NCI-H748 (cell line): ENCODE data around the gene AADACL3.
A peak's percentile ranks its signal among the peaks of the same experiment; 100 is the strongest.
"Not testable (repeated sequence)": the region's sequence is repeated elsewhere in the genome, so short reads cannot be mapped to it uniquely, and the experiment has no call there.

Experiments
- DNase-seq: peaks from one replicate; lab custom pipeline; 2025; ENCODE audit not compliant: unreplicated experiment; lab: John Stamatoyannopoulos, UW

The AADACL3 gene

GRCh38 chr1:12714710-12715475, 1.0 kb upstream of the AADACL3 start:
- no peak for DNase-seq

- DNase-seq: no peak
Observed at GRCh38 chr1:12717301-12717838, 1.5 kb downstream of the AADACL3 start.

DNA sequence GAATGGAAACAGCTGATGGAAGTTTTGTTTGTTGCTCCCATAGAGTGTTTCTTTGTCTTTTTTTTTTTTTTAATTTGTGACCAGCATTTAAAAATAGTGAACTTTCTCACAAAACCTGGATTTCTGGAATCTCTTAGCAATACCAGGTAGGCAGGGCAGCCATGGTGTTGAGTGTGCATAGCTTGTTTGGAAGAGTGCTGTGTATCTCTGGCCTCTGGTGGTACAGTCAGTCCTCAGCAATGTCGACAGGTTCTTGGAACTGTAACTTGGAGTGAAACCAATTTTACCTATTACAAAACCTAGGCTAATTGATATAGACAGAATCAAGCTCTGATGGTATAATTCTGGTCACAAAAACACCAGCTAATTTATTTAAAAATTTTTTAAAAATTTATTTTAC, 6.7 kb downstream of the AADACL3 start:
- no peak for DNase-seq

DNA sequence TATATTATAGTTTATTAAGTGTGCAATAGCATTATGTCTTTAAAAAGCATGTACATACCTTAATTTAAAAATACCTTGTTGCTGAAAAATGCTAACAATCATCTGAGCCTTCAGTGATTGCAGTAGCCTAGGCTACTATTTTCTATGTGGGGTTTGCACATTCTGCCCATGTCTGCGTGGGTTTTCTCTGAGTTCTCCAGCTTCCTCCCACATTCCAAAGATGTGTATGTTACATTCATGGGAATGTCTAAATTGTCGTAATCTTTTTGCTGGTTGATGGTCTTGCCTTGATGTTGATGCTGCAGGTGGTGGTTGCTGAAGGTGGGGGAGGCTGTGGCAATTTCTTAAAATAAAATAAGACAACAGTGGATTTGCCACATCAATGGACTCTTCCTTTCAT, 12.5 kb downstream of the AADACL3 start:
- DNase-seq: no peak

DNA sequence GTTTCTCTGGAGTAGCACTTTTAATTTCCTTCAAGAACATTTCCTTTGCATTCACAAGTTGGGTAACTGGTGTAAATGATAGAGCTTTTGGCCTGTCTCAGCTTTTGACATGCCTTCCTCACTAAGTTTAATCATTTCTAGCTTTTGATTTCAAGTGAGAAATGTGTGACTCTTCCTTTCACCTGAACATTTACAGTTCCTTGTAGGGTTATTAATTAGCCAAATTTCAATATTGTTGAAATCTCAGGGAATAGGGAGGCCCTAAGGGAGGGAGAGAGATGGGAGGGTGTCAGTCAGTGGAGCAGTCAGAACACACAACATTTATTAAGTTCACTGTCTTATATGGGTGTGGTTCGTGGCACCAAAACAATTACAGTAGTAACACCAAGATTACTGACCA, 14.2 kb downstream of the AADACL3 start:
- DNase-seq: no peak

GRCh38 chr1:12731084-12731483, 15.2 kb downstream of the AADACL3 start:
- not testable (repeated sequence) for DNase-seq

- no peak for DNase-seq
Observed at GRCh38 chr1:12734651-12735050, 18.7 kb downstream of the AADACL3 start.

- no peak for DNase-seq
Observed at GRCh38 chr1:12738934-12739333, 23.0 kb downstream of the AADACL3 start.

- DNase-seq: no peak
Observed at GRCh38 chr1:12739613-12740012, 23.7 kb downstream of the AADACL3 start.

DNA sequence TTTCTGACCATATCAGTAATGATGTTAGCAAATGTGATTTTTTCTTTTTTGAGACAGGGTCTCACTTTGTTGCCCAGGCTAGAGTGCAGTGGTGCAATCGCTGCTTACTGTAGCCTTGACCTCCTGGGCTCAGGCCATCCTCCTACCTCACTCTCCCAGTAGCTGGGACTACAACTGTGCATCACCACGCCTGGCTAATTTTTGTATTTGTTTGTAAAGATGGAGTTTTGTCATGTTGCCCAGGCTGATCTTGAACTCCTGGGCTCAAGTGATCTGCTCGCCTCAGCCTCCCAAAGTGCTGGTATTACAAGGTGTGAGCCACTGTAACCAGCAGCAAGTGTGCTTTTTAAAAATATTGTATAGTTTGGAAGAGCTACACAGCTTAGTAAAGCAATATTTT, 26.0 kb downstream of the AADACL3 start:
- no peak for DNase-seq

- DNase-seq: no peak
Observed at GRCh38 chr1:12745126-12745991, 29.4 kb downstream of the AADACL3 start.

GRCh38 chr1:12745992-12746323, 30.0 kb downstream of the AADACL3 start, which contains the start of gene CFAP107:
Gene CFAP107 (plus strand): TSS chr1:12746200. CDS start chr1:12746431, 231 bp downstream.
- DNase-seq: peak; percentile 53

DNA sequence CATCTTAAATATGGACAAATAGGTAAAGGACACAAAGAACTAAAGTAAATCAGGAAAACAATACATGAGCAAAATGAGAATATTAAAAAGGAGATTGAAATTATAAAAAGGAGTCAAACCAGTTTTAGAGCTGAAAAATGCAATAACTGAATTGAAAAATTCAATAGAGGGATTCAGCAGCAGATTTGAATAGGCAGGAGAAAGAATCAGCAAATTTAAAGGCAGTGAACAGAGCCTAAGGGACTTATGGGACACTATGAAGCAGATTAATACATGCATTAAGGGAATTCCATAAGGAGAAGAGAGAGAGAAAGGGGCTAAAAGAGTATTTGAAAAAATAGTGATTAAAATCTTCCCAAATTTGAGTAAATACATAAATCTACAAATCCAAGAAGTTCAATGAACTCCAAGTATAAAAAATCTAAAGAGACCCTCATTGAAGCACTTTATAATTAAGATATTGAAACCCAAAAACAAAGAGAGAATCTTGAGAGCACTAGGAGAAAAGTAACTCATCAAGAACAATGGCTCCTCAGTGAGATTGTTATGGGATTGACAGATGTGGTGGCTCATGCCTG, 33.0 kb downstream of the AADACL3 start:
- no peak for DNase-seq

DNA sequence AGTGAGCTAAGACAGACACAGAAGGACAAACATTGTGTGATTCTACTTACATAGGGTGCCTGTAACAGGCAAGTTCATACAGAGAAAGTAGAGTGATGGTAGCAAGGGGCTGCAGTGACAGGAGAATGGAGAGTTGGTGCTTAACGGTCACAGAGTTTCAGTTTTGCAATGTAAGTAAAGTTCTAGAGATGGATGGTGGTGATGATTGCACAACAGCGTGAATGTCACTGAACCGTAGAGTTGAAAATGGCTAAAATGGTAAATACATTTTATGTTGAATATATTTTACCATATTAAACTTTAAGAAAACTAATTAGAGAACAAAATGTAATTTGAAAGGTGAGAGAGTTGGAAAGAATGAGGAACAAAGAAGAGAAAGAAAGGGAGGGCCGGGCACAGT, 38.8 kb downstream of the AADACL3 start:
- no peak for DNase-seq

GRCh38 chr1:12756273-12756672, 40.4 kb downstream of the AADACL3 start:
- no peak for DNase-seq

GRCh38 chr1:12756768-12757413, 41.0 kb downstream of the AADACL3 start:
- no peak for DNase-seq

DNA sequence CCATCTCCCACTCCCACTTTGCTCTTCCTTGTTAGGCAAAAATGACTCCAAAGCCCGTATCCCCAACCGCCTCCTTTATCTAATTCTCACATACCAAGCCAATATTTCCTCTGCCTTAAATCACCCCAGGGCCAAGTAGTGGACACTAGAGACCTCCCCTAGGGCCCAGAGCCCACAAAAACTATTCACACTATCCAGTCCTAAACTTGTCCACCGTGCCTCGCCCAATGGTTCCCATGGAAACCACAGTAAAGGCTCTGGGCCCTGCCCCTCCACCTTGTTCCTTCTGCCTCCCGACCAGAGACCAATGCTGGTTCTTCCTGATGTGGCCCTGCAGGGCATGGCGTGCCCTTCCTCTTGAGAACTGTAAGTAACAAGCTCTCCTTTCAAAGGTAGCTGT, 41.9 kb downstream of the AADACL3 start:
- no peak for DNase-seq

- no peak for DNase-seq
Observed at GRCh38 chr1:12760256-12760795, 44.4 kb downstream of the AADACL3 start.

GRCh38 chr1:12761781-12762180, 45.9 kb downstream of the AADACL3 start:
- no peak for DNase-seq

DNA sequence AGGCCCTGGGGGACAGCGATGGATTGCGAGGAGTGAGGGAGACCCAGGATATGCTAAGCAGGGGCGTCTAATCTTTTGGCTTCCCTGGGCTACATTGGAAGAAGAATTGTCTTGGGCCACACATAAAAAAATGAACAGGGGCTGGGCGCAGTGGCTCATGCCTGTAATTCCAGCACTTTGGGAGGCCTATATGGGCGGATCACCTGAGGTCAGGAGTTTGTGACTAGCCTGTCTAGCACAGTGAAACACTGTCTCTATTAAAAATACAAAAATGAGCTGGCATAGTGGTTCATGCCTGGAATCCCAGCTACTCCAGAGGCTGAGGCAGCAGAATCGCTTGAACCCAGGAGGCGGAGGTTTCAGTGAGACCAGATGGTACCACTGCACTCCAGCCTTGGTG, 46.9 kb downstream of the AADACL3 start:
- no peak for DNase-seq

- no peak for DNase-seq
Observed at GRCh38 chr1:12763479-12763878, 47.6 kb downstream of the AADACL3 start.
